ENCODE results near the gene COBLL1. TPM values are rescaled to one million over a fixed set of nuclear protein-coding genes. Genes with fewer than 3 reads are reported as not detected.

COBLL1 gene
- total RNA-seq, 1 experiment from 2014 or later = 4.4 TPM

DNA sequence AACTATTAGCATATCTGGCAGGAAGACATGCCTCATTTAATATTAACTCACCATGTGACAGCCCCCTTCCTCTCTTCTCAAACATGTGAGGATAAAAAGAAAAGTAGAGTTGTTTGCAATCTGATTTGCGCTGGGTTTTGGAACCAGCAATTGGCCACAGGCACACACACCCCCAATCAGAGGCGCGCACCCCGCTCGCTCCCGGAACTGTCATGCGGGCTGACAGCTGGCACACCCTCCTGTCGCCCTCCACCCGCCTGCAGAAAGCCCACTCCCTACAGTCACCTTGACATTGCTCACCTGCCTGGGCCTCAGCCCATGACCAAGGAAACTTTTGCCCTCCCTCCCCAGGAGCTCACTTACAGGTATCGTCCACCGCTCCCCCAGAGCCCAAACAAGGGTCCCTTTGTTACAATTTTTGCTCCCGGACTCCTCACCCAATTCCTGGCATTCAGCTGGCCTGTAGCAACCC is 1.1 kb downstream of the COBLL1 start:
- intact Hi-C loops (cut with micrococcal nuclease; ENCODE audit: unreplicated experiment) (no loop called here), in situ Hi-C loops (cut with HindIII; ENCODE audit: low pct_unique_long_range_greater_than_20kb, low sequenced_read_pairs) (no loop called here)
- Histone ChIP-seq H3K27ac (ENCODE audit: low read length) (no peak overlapping the region), H3K9me3 (ENCODE audit: control insufficient read depth, insufficient read depth, low read depth, low read length) (no peaks in the 10 kb centered on the region), H3K4me1 (ENCODE audit: control insufficient read depth, insufficient read depth, low read length) (peaks cover 5% of the 10 kb centered on the region; the same call in 1 of the 2 replicates), H3K27me3 (ENCODE audit: control insufficient read depth, insufficient read depth, low read length) (peaks cover 18% of the 10 kb centered on the region), H3K36me3 (ENCODE audit: control insufficient read depth, insufficient read depth, low read length) (no peaks in the 10 kb centered on the region; the same call in 1 of the 2 replicates), H3K4me3 (ENCODE audit: low read depth in 2 of 2, low read length in 2 of 2) (peak overlapping the region; percentile 58 to 64)
- no peak for DNase-seq (ENCODE audit: low read depth, low spot score)
- POLR2A ChIA-PET = no interaction called here
- BruUV-seq (replicated peaks) = no TSS peak
- CTCF ChIA-PET = no interaction called here
- TF ChIP-seq, protein P1, sequence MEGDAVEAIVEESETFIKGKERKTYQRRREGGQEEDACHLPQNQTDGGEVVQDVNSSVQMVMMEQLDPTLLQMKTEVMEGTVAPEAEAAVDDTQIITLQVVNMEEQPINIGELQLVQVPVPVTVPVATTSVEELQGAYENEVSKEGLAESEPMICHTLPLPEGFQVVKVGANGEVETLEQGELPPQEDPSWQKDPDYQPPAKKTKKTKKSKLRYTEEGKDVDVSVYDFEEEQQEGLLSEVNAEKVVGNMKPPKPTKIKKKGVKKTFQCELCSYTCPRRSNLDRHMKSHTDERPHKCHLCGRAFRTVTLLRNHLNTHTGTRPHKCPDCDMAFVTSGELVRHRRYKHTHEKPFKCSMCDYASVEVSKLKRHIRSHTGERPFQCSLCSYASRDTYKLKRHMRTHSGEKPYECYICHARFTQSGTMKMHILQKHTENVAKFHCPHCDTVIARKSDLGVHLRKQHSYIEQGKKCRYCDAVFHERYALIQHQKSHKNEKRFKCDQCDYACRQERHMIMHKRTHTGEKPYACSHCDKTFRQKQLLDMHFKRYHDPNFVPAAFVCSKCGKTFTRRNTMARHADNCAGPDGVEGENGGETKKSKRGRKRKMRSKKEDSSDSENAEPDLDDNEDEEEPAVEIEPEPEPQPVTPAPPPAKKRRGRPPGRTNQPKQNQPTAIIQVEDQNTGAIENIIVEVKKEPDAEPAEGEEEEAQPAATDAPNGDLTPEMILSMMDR (IDR thresholded peaks at IDR 0.05) = no peak
- TF ChIP-seq, protein P2, sequence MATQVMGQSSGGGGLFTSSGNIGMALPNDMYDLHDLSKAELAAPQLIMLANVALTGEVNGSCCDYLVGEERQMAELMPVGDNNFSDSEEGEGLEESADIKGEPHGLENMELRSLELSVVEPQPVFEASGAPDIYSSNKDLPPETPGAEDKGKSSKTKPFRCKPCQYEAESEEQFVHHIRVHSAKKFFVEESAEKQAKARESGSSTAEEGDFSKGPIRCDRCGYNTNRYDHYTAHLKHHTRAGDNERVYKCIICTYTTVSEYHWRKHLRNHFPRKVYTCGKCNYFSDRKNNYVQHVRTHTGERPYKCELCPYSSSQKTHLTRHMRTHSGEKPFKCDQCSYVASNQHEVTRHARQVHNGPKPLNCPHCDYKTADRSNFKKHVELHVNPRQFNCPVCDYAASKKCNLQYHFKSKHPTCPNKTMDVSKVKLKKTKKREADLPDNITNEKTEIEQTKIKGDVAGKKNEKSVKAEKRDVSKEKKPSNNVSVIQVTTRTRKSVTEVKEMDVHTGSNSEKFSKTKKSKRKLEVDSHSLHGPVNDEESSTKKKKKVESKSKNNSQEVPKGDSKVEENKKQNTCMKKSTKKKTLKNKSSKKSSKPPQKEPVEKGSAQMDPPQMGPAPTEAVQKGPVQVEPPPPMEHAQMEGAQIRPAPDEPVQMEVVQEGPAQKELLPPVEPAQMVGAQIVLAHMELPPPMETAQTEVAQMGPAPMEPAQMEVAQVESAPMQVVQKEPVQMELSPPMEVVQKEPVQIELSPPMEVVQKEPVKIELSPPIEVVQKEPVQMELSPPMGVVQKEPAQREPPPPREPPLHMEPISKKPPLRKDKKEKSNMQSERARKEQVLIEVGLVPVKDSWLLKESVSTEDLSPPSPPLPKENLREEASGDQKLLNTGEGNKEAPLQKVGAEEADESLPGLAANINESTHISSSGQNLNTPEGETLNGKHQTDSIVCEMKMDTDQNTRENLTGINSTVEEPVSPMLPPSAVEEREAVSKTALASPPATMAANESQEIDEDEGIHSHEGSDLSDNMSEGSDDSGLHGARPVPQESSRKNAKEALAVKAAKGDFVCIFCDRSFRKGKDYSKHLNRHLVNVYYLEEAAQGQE (IDR thresholded peaks at IDR 0.05; ENCODE audit: insufficient read depth in 1 of 2, low read depth in 2 of 2, low read length in 1 of 2) = no peak
- TF ChIP-seq POLR2AphosphoS5 (IDR thresholded peaks at IDR 0.05; ENCODE audit: low read depth, low read length) = no peak
- no peak for TF ChIP-seq SIN3A (IDR thresholded peaks at IDR 0.05; ENCODE audit: borderline replicate concordance, insufficient read depth, low read depth, low read length)
- ATAC-seq = no peak; the same call in 1 of the 2 replicates

DNA sequence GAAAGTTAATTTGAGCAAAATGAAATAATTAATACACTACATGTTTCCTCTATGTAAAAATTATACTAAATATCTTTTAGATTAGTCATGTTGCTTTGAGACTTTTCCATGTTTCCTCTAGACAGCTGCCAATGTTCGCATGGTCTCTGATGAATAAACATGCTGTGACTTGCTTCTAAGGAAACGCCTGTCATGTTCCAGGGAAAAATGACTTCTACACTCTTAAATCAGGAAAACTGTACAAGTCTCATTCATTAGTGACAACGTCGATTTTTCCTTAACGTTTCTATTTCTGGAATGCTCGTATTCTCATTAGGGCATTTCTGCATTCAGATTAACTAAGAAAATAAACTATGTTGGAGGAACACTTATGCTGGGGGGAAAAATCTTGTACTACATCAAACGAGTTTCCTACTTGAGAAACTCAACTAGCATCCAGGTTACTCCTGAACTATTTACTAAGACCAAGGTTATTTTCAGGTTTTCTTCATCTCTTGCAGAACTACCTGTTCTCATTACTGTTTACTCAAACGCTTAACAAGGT is 1.6 kb downstream of the COBLL1 start:
- H3K4me1 ChIP-seq (ENCODE audit: control insufficient read depth, insufficient read depth, low read length) = peaks cover 5% of the 10 kb centered on the region; the same call in 1 of the 2 replicates
- no peak for ATAC-seq
- intact Hi-C loops (cut with micrococcal nuclease; ENCODE audit: unreplicated experiment) (no loop called here), in situ Hi-C loops (cut with HindIII; ENCODE audit: low pct_unique_long_range_greater_than_20kb, low sequenced_read_pairs) (no loop called here)
- CTCF ChIA-PET = no interaction called here
- no TSS peak for BruUV-seq (replicated peaks)
- H3K27me3 ChIP-seq (ENCODE audit: control insufficient read depth, insufficient read depth, low read length) = peaks cover 18% of the 10 kb centered on the region
- H3K4me3 ChIP-seq (ENCODE audit: low read depth in 2 of 2, low read length in 2 of 2) = peak overlapping the region in 1 of 2 experiments; percentile 58; a peak in 2 of 4 replicates
- POLR2A ChIA-PET = no interaction called here
- H3K9me3 ChIP-seq (ENCODE audit: control insufficient read depth, insufficient read depth, low read depth, low read length) = no peaks in the 10 kb centered on the region
- no peak overlapping the region for H3K27ac ChIP-seq (ENCODE audit: low read length)
- no peak for DNase-seq (ENCODE audit: low read depth, low spot score)
- TF ChIP-seq TCF7L2 (IDR thresholded peaks at IDR 0.05; ENCODE audit: low read depth, low read length) = no peak
- TF ChIP-seq SIN3A (IDR thresholded peaks at IDR 0.05; ENCODE audit: borderline replicate concordance, insufficient read depth, low read depth, low read length) = no peak
- TF ChIP-seq POLR2AphosphoS5 (IDR thresholded peaks at IDR 0.05; ENCODE audit: low read depth, low read length) = no peak
- TF ChIP-seq, protein P2 (IDR thresholded peaks at IDR 0.05; ENCODE audit: insufficient read depth in 1 of 2, low read depth in 2 of 2, low read length in 1 of 2) = no peak
- TF ChIP-seq, protein P1 (IDR thresholded peaks at IDR 0.05) = no peak
- H3K36me3 ChIP-seq (ENCODE audit: control insufficient read depth, insufficient read depth, low read length) = no peaks in the 10 kb centered on the region; the same call in 1 of the 2 replicates

Data from Panc1 (cell line).